Ishikawa (cell line): ENCODE results near the gene RAPGEF5.

Experiments used
- CEBPB ChIP-seq: IDR thresholded peaks from 2 replicates; pipeline ENCODE4 v1.6.1; 2012
- CREB1 ChIP-seq: IDR thresholded peaks from 2 replicates; pipeline ENCODE4 v1.6.1; 2012; ENCODE audit warnings: low read depth
- EP300 ChIP-seq: IDR thresholded peaks from 2 replicates; pipeline ENCODE4 v1.6.1; 2012; ENCODE audit warnings: borderline replicate concordance
- FOXM1 ChIP-seq: IDR thresholded peaks from 2 replicates; pipeline ENCODE4 v1.6.1; 2012; ENCODE audit warnings: low read depth, borderline replicate concordance
- NFIC ChIP-seq: IDR thresholded peaks from 2 replicates; pipeline ENCODE4 v1.6.1; 2012
- REST ChIP-seq: IDR thresholded peaks from 2 replicates; pipeline ENCODE4 v1.6.1; 2012; ENCODE audit warnings: low read depth, mild to moderate bottlenecking
- TAF1 ChIP-seq: IDR thresholded peaks from 2 replicates; pipeline ENCODE4 v1.6.1; 2012; ENCODE audit warnings: low read depth, mild to moderate bottlenecking
- USF1 ChIP-seq: IDR thresholded peaks from 2 replicates; pipeline ENCODE4 v1.6.1; 2012
- YY1 ChIP-seq: IDR thresholded peaks from 2 replicates; pipeline ENCODE4 v1.6.1; 2012; ENCODE audit warnings: low read depth
- ZBTB7A ChIP-seq: IDR thresholded peaks from 2 replicates; pipeline ENCODE4 v1.6.1; 2012; ENCODE audit warnings: low read depth

GRCh38 chr7:22270371-22270770 lies 86.6 kb downstream of the RAPGEF5 start:
- no peak for TF ChIP-seq REST
- no peak for TF ChIP-seq CEBPB
- TF ChIP-seq NFIC = no peak; the same call in 1 of the 2 replicates
- TF ChIP-seq YY1 = no peak
- TF ChIP-seq ZBTB7A = no peak
- TF ChIP-seq TAF1 = no peak
- TF ChIP-seq USF1 = no peak
- TF ChIP-seq EP300 = no peak
- no peak for TF ChIP-seq CREB1
- TF ChIP-seq FOXM1 = no peak
